ENCODE measurements around the gene RPL15.

DNA sequence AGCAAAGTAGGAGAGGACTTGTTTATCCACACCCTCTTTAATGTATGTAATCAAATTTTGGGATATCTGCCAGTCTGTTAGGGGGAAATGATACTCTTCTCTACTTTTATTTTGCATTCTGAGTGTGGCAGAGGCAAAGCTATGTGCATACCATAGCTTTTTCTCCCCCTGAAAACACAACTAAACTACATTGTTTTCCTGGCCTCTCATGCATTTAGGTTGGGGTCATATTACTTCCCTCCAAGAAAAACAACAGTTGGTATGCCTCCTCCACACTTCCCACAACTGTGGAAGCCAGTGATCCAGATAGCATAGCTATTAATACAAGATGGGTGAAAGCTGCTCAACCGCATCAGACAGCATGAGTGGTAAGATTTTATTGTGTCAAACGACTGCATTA lies 6.9 kb downstream of the RPL15 start:
- no peak for TF ChIP-seq TAF1 (IDR thresholded peaks at IDR 0.05; ENCODE audit: low read depth, low read length)
- no peak for TF ChIP-seq POLR2AphosphoS5 (IDR thresholded peaks at IDR 0.05; ENCODE audit: low read depth, low read length)
- no peak for TF ChIP-seq POLR2A (IDR thresholded peaks at IDR 0.05; ENCODE audit: low read depth, low read length)
- no peak for TF ChIP-seq SPI1 (IDR thresholded peaks at IDR 0.05; ENCODE audit: low read depth, low read length)
- TF ChIP-seq POU2F2 (IDR thresholded peaks at IDR 0.05; ENCODE audit: low read depth, low read length) = no peak
- no peak for TF ChIP-seq PAX5 (IDR thresholded peaks at IDR 0.05; ENCODE audit: insufficient read depth, low read length, severe bottlenecking)

All from GM12891 (cell line).